Right lung (tissue), 10 donors: ENCODE data around the gene FZD1. TPM values are rescaled to one million over a fixed set of nuclear protein-coding genes. Genes with fewer than 3 reads are reported as not detected.
A peak's percentile ranks its signal among the peaks of the same experiment; 100 is the strongest.

Source experiments
- DNase-seq, 2 donors: peaks; one replicate each; pipeline ENCODE4 v3.0.0-alpha.2; 2013
- long read RNA-seq, 8 donors: transcript quantifications; one replicate each; lab custom pipeline, GENCODE V29; 2026
- polyA plus RNA-seq, 5 donors: library from polyadenylated mRNA; unstranded; fragments of 120-200 nt; gene quantifications; one replicate each; pipeline versions ENCODE4 v1.2.1 to v1.2.3, GENCODE V29; 2013; ENCODE audit warnings: inconsistent platforms in 1 of 5, low replicate concordance in 1 of 5; ENCODE audit not compliant: insufficient read length in 5 of 5, insufficient read depth in 1 of 5

The FZD1 gene
- polyA plus RNA-seq = 10 to 100 TPM; 53.6 to 67.4 (median 57.7) TPM
- long read RNA-seq, donor 1, full-length matches to known transcripts = 158 of 158 reads
- long read RNA-seq, donor 1, partial matches to known transcripts = 0 of 158 reads
- long read RNA-seq, donor 1, other reads (novel, unspliced or antisense) = 0 of 158 reads
- long read RNA-seq, donor 2, full-length matches to known transcripts = 58 of 58 reads
- long read RNA-seq, donor 2, partial matches to known transcripts = 0 of 58 reads
- long read RNA-seq, donor 2, other reads (novel, unspliced or antisense) = 0 of 58 reads
- long read RNA-seq, donor 3, full-length matches to known transcripts = 94 of 94 reads
- long read RNA-seq, donor 3, partial matches to known transcripts = 0 of 94 reads
- long read RNA-seq, donor 3, other reads (novel, unspliced or antisense) = 0 of 94 reads
- long read RNA-seq, donor 4, full-length matches to known transcripts = 94 of 94 reads
- long read RNA-seq, donor 4, partial matches to known transcripts = 0 of 94 reads
- long read RNA-seq, donor 4, other reads (novel, unspliced or antisense) = 0 of 94 reads
- long read RNA-seq, donor 5, full-length matches to known transcripts = 129 of 129 reads
- long read RNA-seq, donor 5, partial matches to known transcripts = 0 of 129 reads
- long read RNA-seq, donor 5, other reads (novel, unspliced or antisense) = 0 of 129 reads
- long read RNA-seq, donor 6, full-length matches to known transcripts = 114 of 114 reads
- long read RNA-seq, donor 6, partial matches to known transcripts = 0 of 114 reads
- long read RNA-seq, donor 6, other reads (novel, unspliced or antisense) = 0 of 114 reads
- long read RNA-seq, donor 7, full-length matches to known transcripts = 74 of 74 reads
- long read RNA-seq, donor 7, partial matches to known transcripts = 0 of 74 reads
- long read RNA-seq, donor 7, other reads (novel, unspliced or antisense) = 0 of 74 reads
- long read RNA-seq, donor 8, full-length matches to known transcripts = 36 of 36 reads
- long read RNA-seq, donor 8, partial matches to known transcripts = 0 of 36 reads
- long read RNA-seq, donor 8, other reads (novel, unspliced or antisense) = 0 of 36 reads

DNA sequence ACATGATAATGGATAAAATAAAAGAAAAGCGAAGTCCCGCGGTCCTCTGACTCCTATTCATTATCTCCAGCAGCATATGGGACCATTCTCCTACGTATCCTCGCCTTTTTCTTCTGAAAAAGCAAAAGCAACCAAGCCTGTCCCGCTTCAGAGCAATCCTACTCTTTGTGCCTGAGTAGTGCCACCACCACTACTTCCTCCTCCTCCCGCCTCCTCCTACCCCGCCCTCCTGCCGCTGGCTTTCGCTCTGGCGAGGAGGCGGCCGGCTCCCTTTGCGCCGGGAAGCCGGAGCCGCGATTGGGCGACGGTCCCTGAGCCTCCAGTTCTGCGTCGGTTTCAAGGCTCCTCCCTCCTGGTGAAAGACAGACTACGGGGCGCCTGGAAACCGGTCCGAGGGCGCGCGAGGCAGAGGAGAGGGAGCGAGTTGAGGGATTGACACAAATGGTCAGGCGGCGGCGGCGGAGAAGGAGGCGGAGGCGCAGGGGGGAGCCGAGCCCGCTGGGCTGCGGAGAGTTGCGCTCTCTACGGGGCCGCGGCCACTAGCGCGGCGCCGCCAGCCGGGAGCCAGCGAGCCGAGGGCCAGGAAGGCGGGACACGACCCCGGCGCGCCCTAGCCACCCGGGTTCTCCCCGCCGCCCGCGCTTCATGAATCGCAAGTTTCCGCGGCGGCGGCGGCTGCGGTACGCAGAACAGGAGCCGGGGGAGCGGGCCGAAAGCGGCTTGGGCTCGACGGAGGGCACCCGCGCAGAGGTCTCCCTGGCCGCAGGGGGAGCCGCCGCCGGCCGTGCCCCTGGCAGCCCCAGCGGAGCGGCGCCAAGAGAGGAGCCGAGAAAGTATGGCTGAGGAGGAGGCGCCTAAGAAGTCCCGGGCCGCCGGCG lies at the start of gene FZD1:
TSS of gene FZD1 (plus strand) at position 388 of the 878 bp plus-strand sequence. CDS start at position 836, 448 bp downstream.
- peak; percentile 99 for DNase-seq

DNA sequence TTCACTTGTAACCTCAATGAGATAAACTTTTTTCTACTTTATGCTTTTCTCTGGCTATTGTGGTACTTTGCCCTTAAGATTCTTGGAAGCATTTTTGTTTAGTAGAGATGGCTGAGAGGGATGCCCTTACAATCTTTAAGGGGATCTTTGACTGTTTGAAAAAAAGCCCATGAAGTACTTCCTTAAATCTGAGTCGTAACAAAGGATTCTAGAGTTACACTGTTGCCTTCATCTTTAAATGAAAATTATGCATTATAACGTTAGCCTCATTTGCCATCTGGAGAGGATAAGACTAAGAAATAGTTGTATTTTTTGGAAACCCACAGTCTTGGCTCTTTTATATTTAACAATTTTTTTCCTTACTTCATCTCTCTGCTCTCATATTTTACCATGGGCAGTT lies 37.8 kb upstream of the FZD1 start:
- no peak for DNase-seq

DNA sequence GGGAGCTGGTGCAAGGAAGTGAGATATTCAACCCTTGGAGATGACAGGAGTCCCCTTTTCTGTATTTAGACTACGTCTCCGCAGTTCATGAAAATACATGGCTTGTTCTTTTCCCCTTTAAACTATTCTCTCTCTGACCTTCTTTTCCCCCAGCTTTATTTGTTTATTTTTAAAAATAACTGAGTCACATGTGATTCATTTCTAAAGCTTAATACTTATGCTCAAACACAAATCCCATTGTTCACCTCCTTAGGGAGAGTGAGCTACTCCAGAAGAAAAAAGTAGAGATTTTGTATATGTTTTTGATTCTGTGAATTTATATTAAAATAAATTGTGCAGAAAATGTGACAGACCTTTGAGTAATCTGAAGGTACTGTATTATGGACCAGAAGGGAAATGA lies 35.9 kb upstream of the FZD1 start:
- no peak for DNase-seq

DNA sequence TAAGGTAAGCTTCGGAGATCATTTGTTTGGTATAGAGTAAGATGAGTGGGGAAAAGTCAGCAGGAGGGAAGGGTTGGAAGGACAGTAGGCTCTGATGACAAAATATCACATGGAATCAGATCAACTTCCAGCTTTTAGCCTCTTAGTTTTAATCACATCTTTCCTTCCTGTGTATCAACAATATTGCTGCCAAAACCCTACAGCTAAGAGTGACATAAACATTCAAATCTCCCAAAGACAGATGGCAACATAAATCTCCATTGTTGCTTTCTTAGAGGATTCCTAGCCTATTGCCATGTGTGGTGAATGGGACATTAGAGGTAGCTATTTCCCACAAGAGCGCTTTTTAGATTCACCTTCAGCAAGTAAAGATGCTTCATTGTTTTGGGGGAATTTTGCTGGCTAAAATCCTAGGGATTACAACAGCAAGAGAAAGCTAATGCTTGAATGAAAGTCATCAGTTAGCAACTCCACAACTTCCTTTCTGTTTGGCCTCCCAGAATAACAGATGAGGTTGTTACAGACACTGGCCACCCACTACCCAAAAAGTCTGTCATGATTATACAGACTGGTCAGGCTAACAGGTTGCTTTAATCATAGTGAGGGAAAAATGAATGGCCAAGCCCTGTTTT lies 35.2 kb upstream of the FZD1 start:
- no peak for DNase-seq

DNA sequence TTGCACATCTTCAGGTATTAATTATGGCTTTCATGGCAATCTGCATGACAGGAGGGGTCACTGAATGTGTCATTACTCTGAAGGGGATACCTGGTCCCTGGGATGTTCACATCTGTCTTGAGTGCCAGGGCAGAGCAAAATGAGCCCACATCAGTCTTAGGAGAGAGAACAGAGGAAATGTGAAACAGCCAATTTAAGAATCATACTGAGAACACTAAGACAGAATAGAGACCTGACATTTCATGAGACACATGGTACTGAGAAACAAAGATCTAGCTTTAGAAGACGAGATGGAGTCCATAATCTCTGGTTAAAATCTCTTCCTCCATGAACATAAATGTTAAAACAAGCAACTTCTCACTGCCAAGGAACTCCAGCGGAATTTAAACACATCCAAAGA lies 34.1 kb upstream of the FZD1 start:
- DNase-seq = no peak

DNA sequence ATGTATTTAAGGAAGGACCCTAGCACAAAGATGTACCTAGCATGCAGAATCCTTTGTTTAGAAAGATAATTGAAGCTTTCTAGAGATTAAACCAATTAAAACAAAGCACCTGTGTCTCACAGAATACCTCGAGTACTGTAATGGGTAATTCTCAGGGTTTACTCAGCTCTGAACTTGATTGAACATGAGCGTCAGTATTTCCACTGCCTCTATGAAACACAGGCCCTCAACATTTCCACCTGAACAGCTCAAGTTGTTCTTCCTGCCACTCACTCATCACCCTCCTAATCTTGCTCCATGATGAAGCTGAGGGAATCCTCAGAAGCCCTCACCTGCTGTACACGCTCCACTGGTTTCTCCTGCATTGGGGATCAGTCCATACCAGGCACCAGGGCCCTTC lies 33.7 kb upstream of the FZD1 start:
- no peak for DNase-seq

DNA sequence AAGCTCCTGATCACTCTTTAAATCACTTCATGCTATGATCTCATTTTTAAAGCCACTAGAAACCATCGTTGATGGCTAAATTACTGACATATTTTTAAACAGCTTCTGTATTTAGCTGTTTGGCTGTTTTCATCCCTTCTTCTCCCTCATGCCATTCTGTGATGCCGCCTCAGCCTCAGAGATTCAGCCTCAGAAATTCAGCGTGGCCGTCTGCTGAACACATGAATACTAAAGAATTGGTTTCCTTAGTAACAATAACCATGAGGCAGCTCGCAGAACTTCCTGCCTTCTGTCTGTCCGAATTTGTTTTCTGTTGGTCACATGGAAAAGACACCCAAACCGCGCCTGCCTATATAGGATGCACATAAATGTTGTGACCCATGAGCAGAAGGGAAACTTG lies 31.0 kb upstream of the FZD1 start:
- no peak for DNase-seq

DNA sequence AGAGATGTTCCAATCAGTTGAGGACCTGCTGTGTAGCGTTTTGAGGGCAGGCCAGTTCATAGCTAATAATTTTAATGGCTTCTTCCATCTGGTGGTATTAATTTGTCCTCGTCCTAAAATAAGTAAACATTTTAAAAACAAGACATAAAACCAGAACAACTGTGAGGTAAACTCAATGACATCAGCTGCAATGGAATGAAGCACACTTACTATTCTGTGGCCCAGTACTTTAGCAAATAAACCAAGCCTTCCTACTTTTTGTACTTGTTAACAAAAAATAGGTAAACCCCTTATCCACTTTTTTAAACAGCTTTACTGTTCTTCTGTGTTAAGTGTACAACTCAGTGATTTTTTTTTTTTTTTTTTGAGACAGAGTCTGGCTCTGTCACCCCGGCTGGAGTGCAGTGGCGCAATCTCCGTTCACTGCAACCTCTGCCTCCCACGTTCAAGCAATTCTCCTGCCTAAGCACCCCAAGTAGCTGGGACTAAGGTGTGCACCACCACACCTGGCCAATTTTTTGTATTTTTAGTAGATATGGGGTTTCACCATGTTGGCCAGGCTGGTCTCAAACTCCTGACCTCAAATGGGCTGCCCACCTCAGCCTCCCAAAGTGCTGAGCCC lies 28.9 kb upstream of the FZD1 start:
- DNase-seq = no peak

DNA sequence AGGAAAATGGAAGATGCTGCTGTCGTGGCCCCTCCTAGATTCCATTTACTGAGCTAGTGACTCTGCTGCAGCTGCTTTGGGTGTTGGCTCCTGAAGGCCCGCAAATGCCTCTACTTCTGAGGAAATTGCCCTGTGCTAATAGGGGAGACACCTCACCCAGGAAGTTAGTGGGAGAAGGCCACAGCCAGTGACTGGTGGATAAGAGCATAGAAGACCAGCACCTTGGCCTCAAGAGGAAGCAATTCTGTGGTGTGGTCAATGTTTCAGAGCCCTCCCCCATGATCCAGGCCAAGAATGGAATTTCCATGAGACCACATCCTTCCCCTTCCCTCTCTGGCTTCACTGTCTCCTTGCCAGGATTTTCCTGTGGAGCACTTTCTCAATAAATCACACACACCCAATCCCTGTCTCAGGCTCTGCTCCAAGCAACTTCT lies 25.0 kb upstream of the FZD1 start:
- DNase-seq = peak in 1 of 2 donors; percentile 64

DNA sequence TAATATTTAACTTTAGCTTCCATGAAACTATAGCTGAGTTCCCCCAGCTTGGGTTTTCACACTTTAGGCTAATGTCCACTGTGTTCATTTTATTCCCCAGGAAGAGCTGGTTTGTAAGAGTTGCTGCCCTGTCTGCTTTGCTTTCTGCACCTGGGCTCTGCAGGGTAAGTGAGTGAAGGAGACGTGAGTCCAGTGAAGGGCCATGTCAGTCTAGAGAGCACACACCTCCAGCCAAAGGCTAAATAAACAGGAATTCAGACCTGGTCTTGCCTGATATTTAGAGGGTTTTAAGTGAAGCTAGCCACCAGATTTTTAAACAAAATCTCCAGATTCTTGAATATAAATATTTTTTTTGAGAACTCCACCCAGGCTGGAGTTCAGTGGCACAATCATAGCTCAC lies 24.5 kb upstream of the FZD1 start:
- no peak for DNase-seq

DNA sequence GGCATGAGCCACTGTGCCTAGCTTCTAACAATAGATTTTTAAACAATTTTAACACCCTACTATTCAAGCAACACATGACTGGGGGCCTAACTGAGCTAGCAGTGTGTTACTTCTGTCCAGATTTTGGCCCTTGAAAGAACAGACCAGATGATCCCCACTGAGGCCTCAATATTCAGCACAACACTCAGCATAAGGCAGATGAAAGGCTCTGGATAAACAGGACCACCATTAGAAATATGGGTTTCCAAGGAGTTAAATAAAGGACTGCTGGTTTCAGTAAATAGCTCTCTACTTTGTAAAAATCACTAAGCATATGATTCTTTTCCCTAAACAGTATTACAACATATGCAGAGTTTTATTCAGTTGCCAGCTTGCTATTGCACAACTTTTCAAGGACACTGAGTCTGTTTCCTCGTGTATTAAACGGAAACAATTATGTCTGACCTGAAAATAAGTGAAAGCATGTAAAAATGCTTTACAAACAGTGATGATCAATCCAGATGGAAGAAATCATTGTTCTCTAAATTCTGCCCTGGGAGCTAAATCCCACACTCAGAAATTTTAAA lies 23.8 kb upstream of the FZD1 start:
- DNase-seq = peak; percentile 88 to 92

DNA sequence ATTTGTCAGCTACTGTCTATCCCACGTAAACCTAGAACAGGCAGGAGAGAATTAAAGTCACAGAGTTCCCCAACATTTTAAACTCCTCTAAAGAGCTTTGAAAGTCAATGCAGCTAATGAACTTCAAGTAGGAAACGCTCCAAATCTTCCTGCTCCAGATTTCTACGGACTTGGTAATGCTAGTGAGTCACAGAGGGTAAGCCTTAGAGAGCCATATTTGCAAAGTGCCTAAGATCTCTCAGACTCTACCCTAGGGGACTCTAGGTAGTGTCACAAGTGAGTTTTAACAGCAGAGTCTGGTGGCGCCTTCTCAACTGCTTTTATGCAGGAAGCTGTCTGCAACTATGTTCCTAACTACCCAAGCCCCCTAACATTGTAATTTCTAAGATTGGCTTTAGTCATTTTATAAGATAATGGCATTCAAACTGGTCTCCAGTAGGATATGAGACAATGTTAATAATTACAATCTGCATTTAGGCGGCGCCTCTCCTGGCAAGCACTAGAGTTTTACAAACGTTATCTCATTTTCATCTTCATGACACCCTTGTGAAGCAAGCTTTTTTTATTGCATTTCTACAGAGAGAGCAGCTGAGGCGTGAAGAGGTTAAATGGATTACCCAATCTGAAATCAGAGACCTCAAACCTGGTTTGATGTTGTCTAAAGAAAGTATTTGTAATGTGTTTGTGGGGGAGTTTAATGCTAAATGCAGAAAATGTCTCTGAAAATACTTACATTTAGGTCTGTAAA lies 22.0 kb upstream of the FZD1 start:
- DNase-seq = no peak

DNA sequence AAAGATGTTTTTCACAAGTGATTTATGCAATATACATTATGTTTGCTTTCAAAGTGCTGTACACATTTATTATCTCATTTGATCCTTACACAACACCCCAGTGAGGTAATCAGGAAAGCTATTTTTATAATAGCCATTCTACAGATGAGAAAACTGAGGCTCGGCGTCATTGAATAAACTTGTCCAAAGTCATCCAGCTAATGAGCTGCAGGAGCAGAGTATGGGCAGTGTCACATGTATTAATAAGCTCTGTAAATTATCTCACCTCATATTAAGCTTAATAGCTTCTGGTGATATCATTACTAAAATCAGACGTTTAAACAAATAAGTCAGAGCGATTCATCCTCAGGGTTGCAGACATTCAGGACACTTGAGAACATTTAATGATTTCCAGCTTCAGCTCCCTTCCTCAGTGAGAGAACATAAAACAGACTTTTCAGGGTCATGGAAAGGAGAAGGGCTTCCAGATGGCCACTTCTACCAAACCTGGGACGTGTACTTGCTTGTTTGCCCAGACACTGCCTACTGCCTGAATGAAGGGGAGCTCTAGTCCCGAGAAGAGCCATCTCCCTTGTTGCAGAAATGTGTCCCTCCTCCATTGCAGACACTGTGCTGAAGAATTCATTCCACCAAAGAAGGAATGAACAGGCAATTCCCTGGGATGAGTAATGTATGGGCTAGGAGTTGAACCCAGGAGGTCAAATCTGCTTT lies 20.5 kb upstream of the FZD1 start:
- DNase-seq = no peak

DNA sequence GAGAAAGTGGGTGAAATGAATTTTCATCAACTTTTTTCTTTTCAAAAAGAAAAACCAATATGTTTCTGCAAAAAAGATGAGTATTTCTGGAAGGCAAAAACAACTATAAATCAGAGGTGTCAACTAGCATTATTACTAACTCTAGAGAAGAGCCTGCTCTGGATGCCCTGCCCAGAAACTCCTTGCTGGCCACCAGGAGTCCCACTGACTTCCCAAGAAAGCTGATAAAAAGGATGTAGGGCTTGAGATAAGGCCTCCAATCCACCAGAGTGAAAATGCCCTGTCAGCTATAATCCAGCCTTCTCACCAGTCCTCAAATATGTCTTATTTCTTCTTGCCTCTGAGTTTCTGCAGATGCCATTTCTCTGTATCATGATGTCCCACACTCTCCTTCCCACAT lies 16.7 kb upstream of the FZD1 start:
- no peak for DNase-seq

DNA sequence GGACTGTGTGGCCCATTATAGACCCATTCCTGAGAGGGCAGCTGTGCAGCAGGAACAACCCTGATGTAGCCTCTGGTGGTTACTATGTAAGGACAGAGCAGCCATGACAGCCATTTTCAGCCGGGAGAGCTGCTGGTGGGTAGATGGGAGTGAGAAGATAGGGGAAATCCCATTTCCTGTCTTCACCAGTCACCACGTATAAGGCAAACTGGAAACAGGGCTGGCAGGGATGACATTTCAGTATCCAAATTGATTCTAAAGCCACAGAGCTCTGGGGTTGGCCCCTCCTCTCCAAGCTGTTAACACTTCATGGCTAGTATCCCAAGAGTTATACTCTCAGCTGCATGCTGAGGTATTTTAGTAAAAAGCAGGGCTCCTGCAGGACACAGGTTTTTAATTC lies 15.2 kb upstream of the FZD1 start:
- DNase-seq = no peak

DNA sequence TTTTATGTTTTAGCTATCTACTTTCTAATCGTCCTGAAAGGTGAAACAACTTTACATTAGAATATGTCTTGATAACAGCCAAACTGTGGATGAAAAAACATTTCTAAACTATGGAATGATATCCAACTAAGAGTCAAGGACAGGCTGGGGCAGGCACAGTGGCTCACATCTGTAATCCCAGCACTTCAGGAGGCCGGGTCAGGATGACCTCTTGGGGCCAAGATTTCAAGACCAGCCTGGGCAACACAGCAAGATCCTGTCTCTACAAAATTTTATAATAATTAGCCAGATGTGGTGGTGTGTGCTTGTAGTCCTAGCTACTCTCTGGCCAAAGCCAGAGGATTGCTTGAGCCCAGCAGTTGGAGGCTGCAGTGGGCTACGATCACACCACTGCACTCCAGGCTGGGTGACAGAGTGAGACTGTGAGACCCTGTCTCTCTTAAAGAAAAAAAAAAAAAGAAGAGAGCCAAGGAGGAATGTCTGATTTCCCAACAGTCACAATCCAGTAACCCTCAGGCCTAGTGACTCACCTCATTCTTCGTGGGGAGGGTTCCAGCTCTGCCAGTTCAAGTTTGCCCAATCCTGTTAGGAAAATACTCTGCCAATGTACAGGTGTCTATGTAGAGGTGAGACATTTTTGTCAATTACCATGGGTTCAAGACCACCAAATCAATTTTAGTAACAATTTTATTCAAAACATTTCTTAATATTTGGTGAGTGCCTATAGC lies 14.6 kb upstream of the FZD1 start:
- DNase-seq = no peak

DNA sequence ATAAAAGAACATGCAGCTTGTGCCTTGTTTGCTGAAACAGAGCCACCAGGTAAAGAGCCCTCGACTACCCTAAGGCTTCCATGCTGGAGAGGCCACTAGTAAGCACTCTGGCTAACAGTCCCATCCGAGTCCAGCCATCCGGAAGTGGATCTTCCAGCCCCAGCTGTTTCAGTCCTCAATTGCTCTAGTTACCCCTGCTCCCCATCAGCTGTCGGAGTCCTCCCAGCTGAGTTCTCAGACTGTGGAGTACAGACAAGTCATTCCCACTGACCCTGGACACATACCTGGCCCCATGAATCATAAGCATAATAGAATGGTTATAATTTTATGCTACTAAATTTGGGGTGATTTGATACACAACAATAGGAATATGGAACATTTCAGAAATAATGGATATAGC lies 13.5 kb upstream of the FZD1 start:
- DNase-seq = no peak

DNA sequence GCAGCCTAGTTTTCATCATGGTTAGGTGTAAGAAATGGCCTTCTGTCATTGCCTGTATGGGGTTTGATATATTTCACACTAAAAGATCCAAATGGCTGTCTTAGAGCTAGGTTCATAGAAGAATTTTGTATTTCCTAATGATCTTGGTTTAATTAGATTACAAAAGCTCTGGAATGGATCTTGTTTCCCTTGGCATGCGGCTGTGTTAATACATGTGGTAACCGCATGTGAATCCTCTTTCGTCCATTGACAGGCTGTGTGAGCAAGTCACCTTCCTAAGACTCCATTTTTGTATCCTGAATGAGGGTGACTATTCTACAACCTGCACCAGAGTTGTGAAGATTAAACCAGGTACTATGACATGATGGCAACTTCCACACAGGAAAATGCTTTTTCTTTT lies 12.4 kb upstream of the FZD1 start:
- no peak for DNase-seq
